ENCODE data around the gene SGTA.

DNA sequence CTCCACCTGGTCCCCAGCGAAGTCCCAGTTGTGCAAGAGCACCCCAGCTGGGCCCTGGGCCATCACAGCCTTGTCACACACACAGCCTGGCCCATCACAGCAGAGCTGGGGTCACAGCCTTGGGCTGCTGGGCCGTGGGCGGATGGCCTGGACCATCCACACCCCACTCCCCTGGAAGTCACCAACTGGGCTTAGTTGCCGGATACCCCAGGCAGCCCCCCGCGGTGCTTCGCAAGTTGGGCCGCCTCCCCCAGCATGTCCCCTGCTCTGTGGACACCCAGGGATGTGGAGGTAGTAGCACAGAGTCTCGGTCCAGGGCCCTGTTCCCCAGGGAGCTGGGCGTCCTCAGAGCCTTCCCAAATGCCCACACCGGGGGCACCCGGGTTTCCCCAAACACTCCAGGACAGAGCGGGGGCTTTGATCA is 32.1 kb upstream of the SGTA start:
- no peak for TF ChIP-seq EZH2 (optimal IDR thresholded peaks at IDR 0.05; ENCODE audit: low read depth, low read length)
- TF ChIP-seq, protein P1, sequence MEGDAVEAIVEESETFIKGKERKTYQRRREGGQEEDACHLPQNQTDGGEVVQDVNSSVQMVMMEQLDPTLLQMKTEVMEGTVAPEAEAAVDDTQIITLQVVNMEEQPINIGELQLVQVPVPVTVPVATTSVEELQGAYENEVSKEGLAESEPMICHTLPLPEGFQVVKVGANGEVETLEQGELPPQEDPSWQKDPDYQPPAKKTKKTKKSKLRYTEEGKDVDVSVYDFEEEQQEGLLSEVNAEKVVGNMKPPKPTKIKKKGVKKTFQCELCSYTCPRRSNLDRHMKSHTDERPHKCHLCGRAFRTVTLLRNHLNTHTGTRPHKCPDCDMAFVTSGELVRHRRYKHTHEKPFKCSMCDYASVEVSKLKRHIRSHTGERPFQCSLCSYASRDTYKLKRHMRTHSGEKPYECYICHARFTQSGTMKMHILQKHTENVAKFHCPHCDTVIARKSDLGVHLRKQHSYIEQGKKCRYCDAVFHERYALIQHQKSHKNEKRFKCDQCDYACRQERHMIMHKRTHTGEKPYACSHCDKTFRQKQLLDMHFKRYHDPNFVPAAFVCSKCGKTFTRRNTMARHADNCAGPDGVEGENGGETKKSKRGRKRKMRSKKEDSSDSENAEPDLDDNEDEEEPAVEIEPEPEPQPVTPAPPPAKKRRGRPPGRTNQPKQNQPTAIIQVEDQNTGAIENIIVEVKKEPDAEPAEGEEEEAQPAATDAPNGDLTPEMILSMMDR (IDR thresholded peaks at IDR 0.05; ENCODE audit: low read length), result no peak
